ENCODE measurements around the gene P2RY6. TPM values are rescaled to one million over a fixed set of nuclear protein-coding genes. Genes with fewer than 3 reads are reported as not detected.

The P2RY6 gene
- total RNA-seq, 1 donor from 2014 or later, result not detected

DNA sequence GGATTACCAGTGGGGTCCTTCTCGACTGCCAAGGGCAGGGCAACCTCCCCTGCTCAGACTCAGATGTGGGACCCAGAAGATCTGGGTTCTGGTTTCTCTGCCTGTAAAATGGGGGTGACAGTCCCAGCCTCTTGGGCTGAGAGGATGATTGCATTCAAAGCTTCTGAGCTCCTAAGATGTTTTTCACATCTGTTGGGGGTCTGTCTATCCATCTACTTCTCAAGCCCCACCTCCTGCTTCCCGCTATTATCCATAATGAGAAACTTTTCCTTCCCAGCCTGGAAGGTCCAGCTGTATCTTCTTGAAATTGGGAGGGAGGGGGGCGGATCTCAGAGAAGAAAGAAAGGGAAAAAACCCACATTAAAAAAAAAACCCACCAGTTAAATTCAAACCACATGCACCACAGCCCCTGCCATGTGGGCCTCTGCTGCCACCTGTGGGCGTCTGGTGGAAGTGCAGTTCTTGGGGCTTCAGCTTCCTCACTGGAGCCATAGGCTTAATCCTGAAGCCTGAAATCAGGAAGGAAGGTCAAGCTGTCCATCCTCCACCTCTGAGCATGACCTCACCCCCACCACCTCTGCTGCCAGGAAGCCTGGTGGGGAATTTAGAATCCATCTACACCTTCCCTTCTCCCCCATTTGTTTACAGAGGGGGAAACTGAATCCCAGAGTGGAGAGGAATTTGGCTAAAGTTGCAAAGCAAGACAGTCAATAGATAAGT lies 63.2 kb downstream of the P2RY6 start:
- H3K36me3 Mint-ChIP-seq (ENCODE audit: low read depth), result no peaks in the 10 kb centered on the region
- H3K27me3 Mint-ChIP-seq (ENCODE audit: low read depth), result no peaks in the 10 kb centered on the region
- no peaks in the 10 kb centered on the region for H3K9me3 Mint-ChIP-seq
- DNase-seq (ENCODE audit: low read depth, low spot score), result peak; percentile 97
- peak; percentile 96 for TF ChIP-seq CTCF (conservative IDR thresholded peaks at IDR 0.05)
- peaks cover 62% of the 10 kb centered on the region for H3K4me1 Mint-ChIP-seq
- peak overlapping the region; percentile 69 for H3K4me3 Mint-ChIP-seq
- peak overlapping the region; percentile 83 for H3K27ac Mint-ChIP-seq (ENCODE audit: unreplicated experiment)

DNA sequence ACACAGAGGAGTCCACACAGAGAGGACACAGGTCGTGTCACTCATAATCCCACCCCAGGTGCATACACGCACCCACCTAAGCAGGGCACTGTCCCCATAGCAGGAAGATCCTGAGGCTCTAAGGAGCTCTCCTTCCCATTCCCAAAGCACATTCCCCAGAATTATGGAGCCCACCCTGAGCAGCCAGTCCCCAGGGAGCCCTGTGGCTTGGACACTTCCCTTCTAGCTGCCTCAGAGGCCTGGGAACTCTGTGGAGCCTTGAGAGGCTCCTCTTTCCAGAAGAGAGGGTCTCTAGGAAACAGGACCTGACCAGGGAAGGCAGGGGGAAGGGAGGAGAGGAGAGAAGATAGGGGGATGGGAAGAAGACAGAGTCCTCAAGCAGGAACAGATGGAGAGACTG lies 65.7 kb downstream of the P2RY6 start:
- H3K27me3 Mint-ChIP-seq (ENCODE audit: low read depth), result no peaks in the 10 kb centered on the region

GRCh38 chr11:73338279-73338678 lies 66.1 kb downstream of the P2RY6 start:
- Mint-ChIP-seq H3K27me3 (ENCODE audit: low read depth) (no peaks in the 10 kb centered on the region), H3K9me3 (no peaks in the 10 kb centered on the region), H3K4me1 (peaks cover 49% of the 10 kb centered on the region), H3K27ac (ENCODE audit: unreplicated experiment) (no peak overlapping the region), H3K36me3 (ENCODE audit: low read depth) (no peaks in the 10 kb centered on the region), H3K4me3 (no peak overlapping the region)
- no peak for DNase-seq (ENCODE audit: low read depth, low spot score)
- TF ChIP-seq CTCF (conservative IDR thresholded peaks at IDR 0.05), result no peak

More for the DNA sequence above, 65.7 kb downstream of the P2RY6 start:
- Mint-ChIP-seq H3K27ac (ENCODE audit: unreplicated experiment) (no peak overlapping the region), H3K4me1 (peaks cover 53% of the 10 kb centered on the region), H3K9me3 (no peaks in the 10 kb centered on the region), H3K4me3 (no peak overlapping the region), H3K36me3 (ENCODE audit: low read depth) (no peaks in the 10 kb centered on the region)
- no peak for DNase-seq (ENCODE audit: low read depth, low spot score)
- TF ChIP-seq CTCF (conservative IDR thresholded peaks at IDR 0.05), result no peak

DNA sequence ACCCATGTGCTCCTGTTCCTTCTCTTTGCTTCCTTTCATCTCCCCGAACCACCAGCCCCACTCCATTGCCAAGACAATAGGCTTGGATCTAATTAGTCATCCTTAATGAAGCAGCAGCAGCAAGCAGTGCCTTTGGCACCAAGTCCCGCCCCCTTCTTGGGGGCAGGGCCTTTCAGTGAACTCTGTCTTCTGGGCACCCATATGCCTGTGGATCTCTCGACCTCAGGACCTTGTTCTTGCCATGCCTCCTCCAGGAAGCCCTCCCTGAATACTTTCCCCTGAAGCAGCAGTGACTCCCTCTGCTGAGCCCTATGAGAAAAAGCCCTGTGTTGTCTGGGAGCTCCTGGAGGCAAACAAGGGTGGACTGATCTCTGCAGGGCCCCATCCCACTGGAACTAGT lies 68.0 kb downstream of the P2RY6 start:
- Mint-ChIP-seq H3K36me3 (ENCODE audit: low read depth) (no peaks in the 10 kb centered on the region), H3K27me3 (ENCODE audit: low read depth) (no peaks in the 10 kb centered on the region), H3K4me3 (peak overlapping the region; percentile 27), H3K4me1 (peaks cover 38% of the 10 kb centered on the region), H3K27ac (ENCODE audit: unreplicated experiment) (no peak overlapping the region), H3K9me3 (no peaks in the 10 kb centered on the region)
- TF ChIP-seq CTCF (conservative IDR thresholded peaks at IDR 0.05), result no peak
- no peak for DNase-seq (ENCODE audit: low read depth, low spot score)

DNA sequence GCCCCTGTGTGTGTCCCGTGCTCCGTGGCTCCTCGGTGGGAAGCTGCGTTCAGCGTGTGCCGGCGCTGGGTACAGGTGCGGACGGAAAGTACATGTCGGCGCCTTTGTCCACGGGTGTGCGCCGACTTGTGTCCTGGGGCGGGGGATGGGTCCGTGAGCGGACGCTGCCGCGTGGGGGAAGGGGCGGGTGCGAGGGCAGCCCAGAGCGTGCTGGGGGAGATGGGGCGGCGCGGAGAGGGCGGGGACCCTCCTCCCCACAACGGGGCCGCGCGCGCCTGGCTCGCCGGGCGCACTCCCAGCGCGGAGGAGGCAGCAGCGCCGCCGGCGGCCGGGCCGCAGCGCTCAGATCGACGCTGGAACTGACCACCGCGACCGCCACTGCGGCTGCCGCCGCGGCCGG lies 70.5 kb downstream of the P2RY6 start:
- no peak for TF ChIP-seq CTCF (conservative IDR thresholded peaks at IDR 0.05)
- Mint-ChIP-seq H3K9me3 (no peaks in the 10 kb centered on the region), H3K27ac (ENCODE audit: unreplicated experiment) (peak overlapping the region; percentile 1), H3K4me1 (peaks cover 40% of the 10 kb centered on the region), H3K27me3 (ENCODE audit: low read depth) (no peaks in the 10 kb centered on the region), H3K36me3 (ENCODE audit: low read depth) (peaks cover 2% of the 10 kb centered on the region), H3K4me3 (peak overlapping the region; percentile 83)
- DNase-seq (ENCODE audit: low read depth, low spot score), result peak; percentile 28
